Adipocyte (in vitro differentiated cells): Measurements from ENCODE around the gene GALNT14.
"Not testable (repeated sequence)": the region's sequence is repeated elsewhere in the genome, so short reads cannot be mapped to it uniquely, and the experiment has no call there.

Source experiments
- DNase-seq: peaks from one replicate; pipeline ENCODE4 v3.0.0-alpha.2; 2015; ENCODE audit warnings: low read depth
- H3K27me3 ChIP-seq: replicated peaks from 2 replicates; pipeline ENCODE4 v1.7.0; 2013; ENCODE audit warnings: mild to moderate bottlenecking, low read length, moderate library complexity; ENCODE audit not compliant: control insufficient read depth, insufficient read depth
- H3K36me3 ChIP-seq: 2 replicates; pipeline ENCODE4 v1.7.0; 2013; ENCODE audit warnings: low read length, mild to moderate bottlenecking, moderate library complexity; ENCODE audit not compliant: control insufficient read depth, insufficient read depth, severe bottlenecking
- H3K4me1 ChIP-seq: 2 replicates; pipeline ENCODE4 v1.7.0; 2013; ENCODE audit warnings: mild to moderate bottlenecking, low read length, moderate library complexity; ENCODE audit not compliant: control insufficient read depth, insufficient read depth
- H3K4me3 ChIP-seq: 2 replicates; pipeline ENCODE4 v1.7.0; 2013; ENCODE audit warnings: mild to moderate bottlenecking, low read length, moderate library complexity
- H3K9ac ChIP-seq: 2 replicates; pipeline ENCODE4 v1.7.0; 2013; ENCODE audit warnings: mild to moderate bottlenecking, low read length, moderate library complexity
- H3K9me3 ChIP-seq: 2 replicates; pipeline ENCODE4 v1.7.0; 2013; ENCODE audit warnings: mild to moderate bottlenecking, low read length, moderate library complexity; ENCODE audit not compliant: control insufficient read depth

Gene GALNT14, protein sequence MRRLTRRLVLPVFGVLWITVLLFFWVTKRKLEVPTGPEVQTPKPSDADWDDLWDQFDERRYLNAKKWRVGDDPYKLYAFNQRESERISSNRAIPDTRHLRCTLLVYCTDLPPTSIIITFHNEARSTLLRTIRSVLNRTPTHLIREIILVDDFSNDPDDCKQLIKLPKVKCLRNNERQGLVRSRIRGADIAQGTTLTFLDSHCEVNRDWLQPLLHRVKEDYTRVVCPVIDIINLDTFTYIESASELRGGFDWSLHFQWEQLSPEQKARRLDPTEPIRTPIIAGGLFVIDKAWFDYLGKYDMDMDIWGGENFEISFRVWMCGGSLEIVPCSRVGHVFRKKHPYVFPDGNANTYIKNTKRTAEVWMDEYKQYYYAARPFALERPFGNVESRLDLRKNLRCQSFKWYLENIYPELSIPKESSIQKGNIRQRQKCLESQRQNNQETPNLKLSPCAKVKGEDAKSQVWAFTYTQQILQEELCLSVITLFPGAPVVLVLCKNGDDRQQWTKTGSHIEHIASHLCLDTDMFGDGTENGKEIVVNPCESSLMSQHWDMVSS

DNA sequence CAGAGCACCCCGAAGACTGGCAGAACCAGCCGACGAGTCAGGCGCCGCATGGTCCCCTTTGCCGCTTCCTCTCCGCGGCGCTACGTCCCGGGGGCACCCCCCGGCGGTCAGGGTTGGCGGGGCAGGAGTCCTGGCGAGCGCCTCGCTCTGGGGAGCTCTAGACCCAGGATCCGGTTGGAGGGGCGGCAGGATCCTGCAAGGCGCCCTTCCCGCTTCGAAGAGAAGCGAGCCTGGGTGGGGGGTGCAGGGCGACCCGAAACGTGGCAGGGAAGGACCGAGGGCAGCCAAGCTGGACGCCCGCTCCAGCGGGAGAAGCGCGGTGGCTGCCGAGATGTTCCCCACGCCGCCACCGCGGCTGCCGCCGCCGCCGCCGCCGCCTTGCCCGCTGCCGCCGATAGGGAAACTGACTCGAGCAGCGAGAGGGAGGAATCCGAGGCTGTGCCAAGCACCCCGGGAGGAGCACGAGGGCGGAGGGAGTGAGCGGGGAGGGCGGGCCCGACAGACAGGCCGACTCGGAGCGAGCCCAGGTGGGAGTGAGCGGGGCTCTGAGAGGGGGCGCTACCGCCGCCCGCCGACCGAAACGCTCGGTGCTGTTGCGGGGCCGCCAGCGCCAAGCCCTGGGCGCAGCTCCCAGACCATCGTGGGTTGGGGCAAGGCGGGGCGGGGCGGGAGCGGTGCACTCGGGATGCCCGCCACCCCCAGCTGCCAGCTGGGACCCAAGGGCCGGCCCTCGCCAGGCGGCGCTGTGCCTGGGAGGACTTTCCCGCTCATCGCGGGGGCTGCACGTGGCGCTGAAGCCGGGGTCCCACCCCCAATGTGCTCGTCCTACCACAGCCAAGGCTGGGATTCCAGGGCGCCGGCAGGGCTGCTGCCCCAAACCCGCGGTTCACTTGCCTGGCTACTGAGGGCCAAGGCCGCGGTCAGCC, at the start of gene GALNT14:
TSS of gene GALNT14 (minus strand) at position 404 of the 926 bp plus-strand sequence. CDS start at position 50, 354 bp downstream.
- no peaks in the 10 kb centered on the region for H3K9me3 ChIP-seq
- peak within 1 kb of the TSS; percentile 74 for H3K4me3 ChIP-seq
- H3K36me3 ChIP-seq: no peaks in the 10 kb centered on the region
- H3K4me1 ChIP-seq: peaks cover 5% of the 10 kb centered on the region
- H3K9ac ChIP-seq: no peak within 1 kb of the TSS
- H3K27me3 ChIP-seq: peaks cover 63% of the 10 kb centered on the region
- DNase-seq: peak; percentile 84

- Histone ChIP-seq H3K9ac (no peak overlapping the region), H3K9me3 (no peaks in the 10 kb centered on the region), H3K27me3 (peaks cover 14% of the 10 kb centered on the region), H3K4me3 (no peak overlapping the region), H3K36me3 (no peaks in the 10 kb centered on the region), H3K4me1 (no peaks in the 10 kb centered on the region)
- DNase-seq: no peak
Measured at GRCh38 chr2:31187166-31187565, 48.9 kb upstream of the GALNT14 start.

GRCh38 chr2:31183973-31184372, 45.7 kb upstream of the GALNT14 start:
- H3K4me3 ChIP-seq, H3K4me1 ChIP-seq, H3K9me3 ChIP-seq, DNase-seq, H3K9ac ChIP-seq, H3K36me3 ChIP-seq: not testable (repeated sequence)
- peaks cover 20% of the 10 kb centered on the region for H3K27me3 ChIP-seq

DNA sequence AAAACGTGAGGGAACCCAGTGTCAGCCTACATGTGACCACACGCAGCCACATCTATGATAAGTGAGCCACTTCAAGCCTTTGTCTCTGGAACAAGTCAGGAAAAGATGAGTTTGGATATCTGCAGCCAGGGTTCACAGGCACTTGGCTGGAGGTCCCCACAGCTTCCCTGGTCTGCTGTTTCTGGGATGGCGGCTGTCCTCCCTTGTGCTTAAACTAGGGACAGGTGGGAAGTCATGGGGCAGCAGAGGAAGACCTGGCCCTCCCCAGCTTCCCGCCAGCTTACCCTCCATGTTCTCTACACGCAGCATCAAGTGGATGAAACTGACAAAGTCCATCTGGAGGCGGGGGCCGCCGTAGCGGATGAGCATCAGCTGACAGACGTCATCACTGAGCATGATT, 38.5 kb upstream of the GALNT14 start:
- H3K36me3 ChIP-seq: no peaks in the 10 kb centered on the region

DNA sequence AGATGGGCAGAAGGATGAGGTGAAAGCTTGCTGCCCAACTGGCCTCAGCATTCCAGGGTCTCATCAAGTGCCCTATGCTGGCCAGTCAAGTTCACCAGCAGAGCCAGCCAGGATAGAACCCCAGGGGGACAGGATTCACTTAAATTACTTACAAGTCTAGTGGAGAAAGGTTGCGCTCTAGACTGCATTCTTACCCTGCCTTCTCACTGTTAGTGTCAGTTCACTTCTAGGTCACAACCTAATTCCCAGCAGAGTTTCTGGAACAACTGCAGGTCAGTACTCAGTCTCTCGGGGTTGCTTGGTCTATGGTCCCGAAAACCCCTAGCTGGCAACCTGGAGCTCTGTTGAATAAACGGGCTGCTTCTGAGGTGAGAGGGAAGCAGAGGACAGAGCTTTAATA, 32.9 kb upstream of the GALNT14 start:
- Histone ChIP-seq H3K27me3 (peaks cover 33% of the 10 kb centered on the region), H3K4me3 (no peak overlapping the region), H3K4me1 (no peaks in the 10 kb centered on the region), H3K36me3 (no peaks in the 10 kb centered on the region), H3K9me3 (no peaks in the 10 kb centered on the region), H3K9ac (no peak overlapping the region)
- no peak for DNase-seq

More for the DNA sequence above, 38.5 kb upstream of the GALNT14 start:
- no peak overlapping the region for H3K9ac ChIP-seq
- H3K9me3 ChIP-seq: no peaks in the 10 kb centered on the region
- H3K4me1 ChIP-seq: peaks cover 11% of the 10 kb centered on the region
- H3K27me3 ChIP-seq: peaks cover 47% of the 10 kb centered on the region
- H3K4me3 ChIP-seq: no peak overlapping the region
- DNase-seq: no peak

DNA sequence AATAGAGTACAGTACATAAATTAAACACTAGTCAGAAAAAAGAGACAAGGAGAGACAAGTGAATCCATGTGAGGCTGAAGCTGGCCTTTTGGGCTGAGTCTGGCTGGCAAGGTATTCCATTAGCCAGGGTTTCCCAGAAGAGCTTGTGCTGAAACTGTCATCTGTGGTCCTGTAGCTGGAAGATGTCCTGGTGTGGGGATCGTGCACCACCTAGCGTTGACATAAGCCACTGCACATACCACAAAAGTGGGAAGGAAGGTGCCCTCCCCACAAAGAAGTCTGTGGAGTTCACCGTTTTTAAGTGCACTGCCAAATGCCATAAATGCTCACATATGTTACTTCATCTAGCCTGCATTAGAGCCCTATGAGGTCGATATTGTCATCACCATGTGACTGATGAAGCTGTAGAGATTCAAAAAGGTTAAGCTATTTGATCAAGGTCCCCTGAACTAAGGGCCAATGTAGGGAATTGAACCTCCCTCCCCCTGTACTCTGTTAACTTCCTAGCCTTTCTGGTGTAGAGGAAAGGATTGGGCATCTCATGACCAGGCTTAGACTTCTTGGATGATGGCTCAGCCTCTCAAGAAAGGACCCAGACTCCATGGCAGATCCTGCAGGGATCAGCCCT, 31.9 kb upstream of the GALNT14 start:
- H3K36me3 ChIP-seq: no peaks in the 10 kb centered on the region
- peaks cover 37% of the 10 kb centered on the region for H3K27me3 ChIP-seq
- H3K9ac ChIP-seq: no peak overlapping the region
- H3K9me3 ChIP-seq: no peaks in the 10 kb centered on the region
- H3K4me3 ChIP-seq: no peak overlapping the region
- H3K4me1 ChIP-seq: no peaks in the 10 kb centered on the region
- DNase-seq: peak; percentile 80

DNA sequence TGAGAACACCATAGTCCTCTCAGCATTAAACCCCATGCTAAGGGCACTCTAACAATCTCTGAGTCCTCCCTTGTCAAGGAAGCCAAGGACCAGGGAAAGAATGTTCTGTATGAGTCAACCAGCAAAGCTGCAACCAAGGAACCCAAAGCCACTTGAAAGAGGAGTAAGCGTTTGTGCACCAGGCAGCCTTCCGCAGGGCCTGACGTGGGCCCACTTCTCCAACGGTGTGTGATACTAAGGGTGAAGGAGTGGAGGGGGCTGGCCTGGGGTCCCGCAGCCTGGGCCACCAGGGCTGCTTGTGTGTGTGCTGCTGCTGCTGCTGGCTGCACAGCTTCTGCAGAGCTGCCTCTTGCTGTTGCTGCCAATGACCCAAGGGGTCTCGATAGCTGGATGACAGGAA, 30.1 kb upstream of the GALNT14 start:
- peaks cover 34% of the 10 kb centered on the region for H3K27me3 ChIP-seq

DNA sequence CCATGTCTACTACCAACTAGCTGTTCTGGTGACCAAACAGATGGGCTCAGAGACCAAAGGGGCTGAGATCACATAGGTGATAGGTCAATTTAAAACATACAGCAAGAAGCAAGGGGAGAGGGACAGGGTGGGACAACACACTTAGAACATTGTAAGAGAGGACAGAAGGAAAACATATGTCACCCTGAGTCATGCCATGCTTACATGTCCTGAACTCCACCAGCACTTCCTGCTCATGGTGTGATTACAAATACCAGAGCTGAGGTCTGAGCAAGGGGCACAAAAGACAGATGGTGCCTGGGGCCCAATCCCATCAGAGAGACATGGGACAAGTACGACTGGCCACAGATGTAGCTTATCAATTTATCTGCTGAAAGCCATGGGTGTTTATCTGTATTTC, 28.7 kb upstream of the GALNT14 start:
- Histone ChIP-seq H3K9ac (no peak overlapping the region), H3K27me3 (peaks cover 40% of the 10 kb centered on the region), H3K4me3 (no peak overlapping the region), H3K9me3 (no peaks in the 10 kb centered on the region), H3K4me1 (no peaks in the 10 kb centered on the region), H3K36me3 (no peaks in the 10 kb centered on the region)
- no peak for DNase-seq

More for the DNA sequence above, 30.1 kb upstream of the GALNT14 start:
- Histone ChIP-seq H3K9ac (no peak overlapping the region), H3K4me3 (no peak overlapping the region), H3K4me1 (no peaks in the 10 kb centered on the region), H3K36me3 (no peaks in the 10 kb centered on the region), H3K9me3 (no peaks in the 10 kb centered on the region)
- peak; percentile 5 for DNase-seq

- H3K9ac ChIP-seq: no peak overlapping the region
- DNase-seq: no peak
- H3K4me3 ChIP-seq: no peak overlapping the region
- no peaks in the 10 kb centered on the region for H3K4me1 ChIP-seq
- peaks cover 3% of the 10 kb centered on the region for H3K9me3 ChIP-seq
- H3K36me3 ChIP-seq: no peaks in the 10 kb centered on the region
- peaks cover 65% of the 10 kb centered on the region for H3K27me3 ChIP-seq
Measured at GRCh38 chr2:31163011-31163539, 24.8 kb upstream of the GALNT14 start.

DNA sequence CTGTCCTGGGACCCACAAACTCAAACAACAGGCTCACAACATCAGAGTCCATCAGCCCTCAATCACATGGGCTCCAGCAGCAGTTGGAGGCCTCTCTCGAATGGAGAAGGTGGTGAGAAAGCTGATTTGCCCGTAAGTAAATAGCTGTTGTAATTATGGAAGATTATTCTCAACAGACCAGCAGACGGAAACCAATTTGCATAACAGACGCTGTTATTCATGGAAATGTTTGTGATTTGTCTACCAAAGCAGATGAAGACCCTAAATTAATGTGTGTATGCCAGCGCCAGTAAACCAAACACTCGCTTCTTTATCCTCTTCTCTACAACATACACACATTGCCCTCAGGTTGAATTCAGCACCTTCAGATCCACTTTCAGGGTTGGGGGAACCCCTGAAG, 23.4 kb upstream of the GALNT14 start:
- no peak for DNase-seq
- H3K4me1 ChIP-seq: no peaks in the 10 kb centered on the region
- peaks cover 3% of the 10 kb centered on the region for H3K9me3 ChIP-seq
- H3K4me3 ChIP-seq: no peak overlapping the region
- no peaks in the 10 kb centered on the region for H3K36me3 ChIP-seq
- H3K27me3 ChIP-seq: peaks cover 65% of the 10 kb centered on the region
- no peak overlapping the region for H3K9ac ChIP-seq
